RWPE1 (cell line): Measurements from ENCODE around the gene MYRFL.
"Not testable (repeated sequence)": the region's sequence is repeated elsewhere in the genome, so short reads cannot be mapped to it uniquely, and the experiment has no call there.

Experiments used
- CTCF ChIA-PET: fragments of 350-600 bp; sonication (Branson Sonifier 250); formaldehyde crosslinking; extraction: SDS; loops from one replicate; lab custom pipeline; 2021; lab: Yijun Ruan, JAX
- POLR2A ChIA-PET: fragments of 400-600 bp; formaldehyde crosslinking; extraction: SDS; loops from one replicate; lab custom pipeline; 2020; ENCODE audit warnings: antibody characterized with exemption; ENCODE audit not compliant: low non-redundant PET; lab: Yijun Ruan, JAX
- DNase-seq: peaks from one replicate; pipeline ENCODE4 v3.0.0; 2012; ENCODE audit warnings: low spot score
- H3K27ac ChIP-seq: fragments of 450-650 bp; 2 replicates; pipeline ENCODE4 v1.5.1; 2017
- CTCF ChIP-seq: fragments of 450-650 bp; conservative IDR thresholded peaks from 2 replicates; pipeline ENCODE4 v1.5.1; 2017; ENCODE audit warnings: low read depth, mild to moderate bottlenecking

The MYRFL gene

GRCh38 chr12:69824966-69825560, at the start of gene MYRFL:
Gene MYRFL (plus strand): TSS chr12:69825227. CDS start chr12:69825518, 291 bp downstream.
- no peak within 1 kb of the TSS for H3K27ac ChIP-seq
- ChIA-PET CTCF (interaction anchor here (0.6 kb wide), 1 partner anchor 77 kb away, joined by 3 read pairs; no protein-coding TSS in a partner anchor), POLR2A (no interaction called here)
- no peak for DNase-seq
- no peak for TF ChIP-seq CTCF

GRCh38 chr12:69779928-69780327, 45.1 kb upstream of the MYRFL start:
- POLR2A ChIA-PET: no interaction called here
- no peak overlapping the region for H3K27ac ChIP-seq
- CTCF ChIA-PET: no interaction called here
- peak; percentile 11 for DNase-seq
- no peak for TF ChIP-seq CTCF

- DNase-seq: no peak
- H3K27ac ChIP-seq: no peak overlapping the region
- TF ChIP-seq CTCF: no peak
- CTCF ChIA-PET: interaction anchor here (0.7 kb wide), 1 partner anchor 93 kb away, joined by 3 read pairs; no protein-coding TSS in a partner anchor
- POLR2A ChIA-PET: no interaction called here
Measured at GRCh38 chr12:69783365-69783764, 41.7 kb upstream of the MYRFL start.

DNA sequence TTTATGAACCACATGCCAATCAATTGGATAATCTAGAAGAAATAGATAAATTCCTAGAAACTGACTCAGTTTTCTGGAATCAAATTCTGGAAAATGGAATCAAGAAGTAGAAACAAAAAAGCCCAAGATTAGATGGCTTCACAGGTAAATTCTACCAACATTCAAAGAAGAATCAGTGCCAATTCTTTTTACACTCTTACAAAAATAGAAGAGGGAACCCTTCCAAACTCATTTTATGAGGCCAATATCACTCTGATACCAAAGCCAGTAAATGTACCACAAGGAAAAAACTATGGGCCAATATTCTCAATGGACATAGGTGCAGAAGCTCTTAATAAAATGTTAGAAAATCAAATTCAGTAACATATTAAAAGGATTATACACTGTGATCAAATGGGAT, 35.7 kb upstream of the MYRFL start:
- no peak for TF ChIP-seq CTCF
- CTCF ChIA-PET: no interaction called here
- DNase-seq: no peak
- no peak overlapping the region for H3K27ac ChIP-seq
- POLR2A ChIA-PET: no interaction called here

GRCh38 chr12:69792533-69792932, 32.5 kb upstream of the MYRFL start:
- H3K27ac ChIP-seq: no peak overlapping the region
- ChIA-PET POLR2A (no interaction called here), CTCF (no interaction called here)
- no peak for DNase-seq
- no peak for TF ChIP-seq CTCF

- DNase-seq, POLR2A ChIA-PET, CTCF ChIA-PET: not testable (repeated sequence)
Measured at GRCh38 chr12:69807101-69807897, 17.7 kb upstream of the MYRFL start.

More at GRCh38 chr12:69807101-69807897, 17.7 kb upstream of the MYRFL start:
- not testable (repeated sequence) for H3K27ac ChIP-seq
